HEK293 (cell line): ENCODE measurements around the gene PDSS2.

Source experiments
- CTCF ChIA-PET: fragments of 350-600 bp; formaldehyde crosslinking; extraction: SDS; loops from one replicate; lab custom pipeline; 2021; ENCODE audit warnings: antibody characterized with exemption; lab: Yijun Ruan, JAX
- POLR2A ChIA-PET: fragments of 300-600 bp; formaldehyde crosslinking; extraction: SDS; loops from one replicate; lab custom pipeline; 2020; ENCODE audit warnings: antibody characterized with exemption, inconsistent platforms; lab: Yijun Ruan, JAX
- H3K27ac ChIP-seq: fragments of 200-500 bp; sonication (Bioruptor generic); 2 replicates; pipeline ENCODE4 v1.5.1; 2014; ENCODE audit warnings: low read depth, low read length, control low read depth, inconsistent platforms; ENCODE audit errors: extremely low read depth
- H3K36me3 ChIP-seq, 2 experiments: fragments of 200-500 bp in 1 of 2; sonication (Bioruptor generic) in 1 of 2; 1 replicate in 1 of 2; 2 replicates in 1 of 2; pipeline ENCODE4 v1.5.1; 2014 to 2017; ENCODE audit warnings: inconsistent platforms in 2 of 2, low read length in 2 of 2; ENCODE audit not compliant: control insufficient read depth in 2 of 2, insufficient read depth in 1 of 2
- H3K4me1 ChIP-seq: fragments of 200-500 bp; sonication (Bioruptor generic); 2 replicates; pipeline ENCODE4 v1.5.1; 2014; ENCODE audit warnings: mild to moderate bottlenecking, low read length, inconsistent platforms; ENCODE audit not compliant: control insufficient read depth, insufficient read depth
- H3K4me3 ChIP-seq: 2 replicates; pipeline ENCODE4 v1.5.1; 2011; ENCODE audit warnings: low read depth, mild to moderate bottlenecking, control low read depth, low read length, moderate library complexity
- H3K9me3 ChIP-seq: fragments of 200-500 bp; sonication (Bioruptor generic); 2 replicates; pipeline ENCODE4 v1.5.1; 2014; ENCODE audit warnings: low read depth, low read length, inconsistent platforms; ENCODE audit not compliant: control insufficient read depth, insufficient read depth
- GLIS2 ChIP-seq: fragments of 450-650 bp; formaldehyde crosslinking; IDR thresholded peaks from 2 replicates; pipeline ENCODE4 v1.5.1; 2016; ENCODE audit warnings: missing biosample characterization, missing genetic modification characterization
- KLF10 ChIP-seq: fragments of 450-650 bp; IDR thresholded peaks from 2 replicates; pipeline ENCODE4 v1.5.1; 2018; ENCODE audit warnings: missing biosample characterization, mild to moderate bottlenecking, missing genetic modification characterization
- REPIN1 ChIP-seq: fragments of 450-650 bp; formaldehyde crosslinking; IDR thresholded peaks from 2 replicates; pipeline ENCODE4 v1.5.1; 2017; ENCODE audit warnings: missing biosample characterization, missing genetic modification characterization, low read depth
- SP3 ChIP-seq: fragments of 450-650 bp; formaldehyde crosslinking; IDR thresholded peaks from 2 replicates; pipeline ENCODE4 v1.5.1; 2016; ENCODE audit warnings: missing biosample characterization, missing genetic modification characterization
- TCF7L2 ChIP-seq: IDR thresholded peaks from 2 replicates; pipeline ENCODE4 v1.6.1; 2011; ENCODE audit warnings: low read depth, mild to moderate bottlenecking, inconsistent platforms, low read length, moderate library complexity, borderline replicate concordance
- ZBTB20 ChIP-seq: fragments of 450-650 bp; formaldehyde crosslinking; IDR thresholded peaks from 2 replicates; pipeline ENCODE4 v1.5.1; 2016; ENCODE audit warnings: missing biosample characterization, missing genetic modification characterization
- ZBTB26 ChIP-seq: fragments of 450-650 bp; formaldehyde crosslinking; optimal IDR thresholded peaks from 2 replicates; pipeline ENCODE3; 2016; ENCODE audit warnings: missing biosample characterization, mild to moderate bottlenecking, missing genetic modification characterization
- ZIC2 ChIP-seq: fragments of 450-650 bp; formaldehyde crosslinking; IDR thresholded peaks from 2 replicates; pipeline ENCODE4 v1.5.1; 2016; ENCODE audit warnings: missing biosample characterization, missing genetic modification characterization
- ZNF157 ChIP-seq: fragments of 450-650 bp; formaldehyde crosslinking; IDR thresholded peaks from 2 replicates; pipeline ENCODE4 v1.5.1; 2016; ENCODE audit warnings: missing biosample characterization, missing genetic modification characterization
- ZNF18 ChIP-seq: fragments of 450-650 bp; formaldehyde crosslinking; IDR thresholded peaks from 2 replicates; pipeline ENCODE4 v1.5.1; 2016; ENCODE audit warnings: missing biosample characterization, missing genetic modification characterization
- ZNF239 ChIP-seq: fragments of 450-650 bp; formaldehyde crosslinking; IDR thresholded peaks from 2 replicates; pipeline ENCODE4 v1.5.1; 2016; ENCODE audit warnings: missing biosample characterization, missing genetic modification characterization
- ZNF24 ChIP-seq: fragments of 450-650 bp; formaldehyde crosslinking; IDR thresholded peaks from 2 replicates; pipeline ENCODE4 v1.5.1; 2016; ENCODE audit warnings: missing biosample characterization, missing genetic modification characterization
- ZNF529 ChIP-seq: fragments of 450-650 bp; formaldehyde crosslinking; IDR thresholded peaks from 2 replicates; pipeline ENCODE4 v1.5.1; 2017; ENCODE audit warnings: missing genetic modification characterization, missing biosample characterization; ENCODE audit not compliant: insufficient replicate concordance
- ZNF645 ChIP-seq: fragments of 450-650 bp; formaldehyde crosslinking; IDR thresholded peaks from 2 replicates; pipeline ENCODE4; 2016; ENCODE audit warnings: missing biosample characterization, missing genetic modification characterization
- ZNF707 ChIP-seq: fragments of 450-650 bp; formaldehyde crosslinking; IDR thresholded peaks from 2 replicates; pipeline ENCODE4 v1.5.1; 2016; ENCODE audit warnings: missing biosample characterization, missing genetic modification characterization
- ZNF792 ChIP-seq: fragments of 450-650 bp; formaldehyde crosslinking; IDR thresholded peaks from 2 replicates; pipeline ENCODE4 v1.5.1; 2016; ENCODE audit warnings: missing biosample characterization, missing genetic modification characterization
- ZSCAN23 ChIP-seq: fragments of 450-650 bp; formaldehyde crosslinking; IDR thresholded peaks from 2 replicates; pipeline ENCODE4 v1.5.1; 2016; ENCODE audit warnings: missing biosample characterization, missing genetic modification characterization
- ZXDB ChIP-seq: fragments of 450-650 bp; formaldehyde crosslinking; IDR thresholded peaks from 2 replicates; pipeline ENCODE4 v1.5.1; 2016; ENCODE audit warnings: missing biosample characterization, missing genetic modification characterization
- TF ChIP-seq, protein P1 (sequence below): fragments of 450-650 bp; formaldehyde crosslinking; IDR thresholded peaks from 2 replicates; pipeline ENCODE4 v1.5.1; 2016; ENCODE audit warnings: missing biosample characterization, missing genetic modification characterization, low read depth
- TF ChIP-seq, protein P2 (sequence below): fragments of 450-650 bp; IDR thresholded peaks from 2 replicates; pipeline ENCODE4 v1.5.1; 2018; ENCODE audit warnings: missing biosample characterization, missing genetic modification characterization
- TF ChIP-seq, protein P3 (sequence below): fragments of 450-650 bp; formaldehyde crosslinking; IDR thresholded peaks from 2 replicates; pipeline ENCODE4 v1.5.1; 2016; ENCODE audit warnings: missing biosample characterization, missing genetic modification characterization

Gene PDSS2

GRCh38 chr6:107219851-107220250 is 239.5 kb downstream of the PDSS2 start:
- H3K9me3 ChIP-seq, result no peaks in the 10 kb centered on the region
- H3K27ac ChIP-seq, result no peak overlapping the region
- H3K36me3 ChIP-seq, result no peaks in the 10 kb centered on the region
- TF ChIP-seq ZBTB20, result no peak
- no peak for TF ChIP-seq REPIN1 (tag by site-specific recombination)
- TF ChIP-seq ZNF18 (tag by site-specific recombination), result no peak
- no peak for TF ChIP-seq GLIS2
- TF ChIP-seq SP3 (tag by site-specific recombination), result no peak
- no peak for TF ChIP-seq ZXDB (tag by site-specific recombination)
- TF ChIP-seq ZNF24, result no peak
- TF ChIP-seq, protein P1, sequence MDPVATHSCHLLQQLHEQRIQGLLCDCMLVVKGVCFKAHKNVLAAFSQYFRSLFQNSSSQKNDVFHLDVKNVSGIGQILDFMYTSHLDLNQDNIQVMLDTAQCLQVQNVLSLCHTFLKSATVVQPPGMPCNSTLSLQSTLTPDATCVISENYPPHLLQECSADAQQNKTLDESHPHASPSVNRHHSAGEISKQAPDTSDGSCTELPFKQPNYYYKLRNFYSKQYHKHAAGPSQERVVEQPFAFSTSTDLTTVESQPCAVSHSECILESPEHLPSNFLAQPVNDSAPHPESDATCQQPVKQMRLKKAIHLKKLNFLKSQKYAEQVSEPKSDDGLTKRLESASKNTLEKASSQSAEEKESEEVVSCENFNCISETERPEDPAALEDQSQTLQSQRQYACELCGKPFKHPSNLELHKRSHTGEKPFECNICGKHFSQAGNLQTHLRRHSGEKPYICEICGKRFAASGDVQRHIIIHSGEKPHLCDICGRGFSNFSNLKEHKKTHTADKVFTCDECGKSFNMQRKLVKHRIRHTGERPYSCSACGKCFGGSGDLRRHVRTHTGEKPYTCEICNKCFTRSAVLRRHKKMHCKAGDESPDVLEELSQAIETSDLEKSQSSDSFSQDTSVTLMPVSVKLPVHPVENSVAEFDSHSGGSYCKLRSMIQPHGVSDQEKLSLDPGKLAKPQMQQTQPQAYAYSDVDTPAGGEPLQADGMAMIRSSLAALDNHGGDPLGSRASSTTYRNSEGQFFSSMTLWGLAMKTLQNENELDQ (tag by site-specific recombination), result no peak
- TF ChIP-seq ZNF707 (tag by site-specific recombination), result no peak
- TF ChIP-seq, all 188 proteins: peak for 0
- CTCF ChIA-PET, result interaction anchor here (0.6 kb wide), 1 partner anchor 710 kb away, joined by 3 read pairs; no protein-coding TSS in a partner anchor
- H3K4me3 ChIP-seq, result no peak overlapping the region
- POLR2A ChIA-PET, result no interaction called here
- H3K4me1 ChIP-seq, result peaks cover 11% of the 10 kb centered on the region; the same call in 1 of the 2 replicates

DNA sequence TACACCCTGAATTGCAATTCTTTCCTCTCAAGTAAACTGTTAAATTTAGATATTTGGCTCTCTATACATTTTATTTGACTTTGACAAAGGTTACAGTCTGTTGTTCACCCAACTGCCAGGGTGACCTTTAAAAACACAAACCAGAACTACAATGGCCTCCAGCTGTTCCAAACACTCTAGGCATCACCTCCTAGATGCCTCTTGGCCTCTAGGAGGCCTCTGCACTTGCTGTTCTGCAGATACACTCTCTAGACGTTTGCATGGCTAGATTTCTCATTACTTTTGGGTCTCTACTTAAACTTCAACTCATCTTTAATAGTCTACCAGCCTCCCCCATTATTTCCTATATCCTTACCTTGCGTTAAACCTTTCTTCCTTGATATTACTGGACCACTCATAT is 241.2 kb downstream of the PDSS2 start:
- Histone ChIP-seq H3K36me3 (no peaks in the 10 kb centered on the region), H3K27ac (no peak overlapping the region), H3K9me3 (no peaks in the 10 kb centered on the region), H3K4me1 (peaks cover 11% of the 10 kb centered on the region; the same call in 1 of the 2 replicates), H3K4me3 (no peak overlapping the region)
- ChIA-PET POLR2A (no interaction called here), CTCF (interaction anchor here (0.5 kb wide), 1 partner anchor 92 kb away, joined by 3 read pairs; no protein-coding TSS in a partner anchor)
- TF ChIP-seq ZNF645 (tag by site-specific recombination) (no peak), ZIC2 (tag by site-specific recombination) (0 out of 2 replicates have a peak, but pooled peaks have one; percentile 8), ZNF239 (tag by site-specific recombination) (no peak)

- Histone ChIP-seq H3K9me3 (no peaks in the 10 kb centered on the region), H3K36me3 (no peaks in the 10 kb centered on the region), H3K27ac (no peak overlapping the region), H3K4me1 (peaks cover 11% of the 10 kb centered on the region; the same call in 1 of the 2 replicates), H3K4me3 (no peak overlapping the region)
- CTCF ChIA-PET, result interaction anchor here (0.6 to 0.7 kb wide), 2 partner anchors 24 to 222 kb away, joined by 3 read pairs; no protein-coding TSS in a partner anchor
- POLR2A ChIA-PET, result no interaction called here
- TF ChIP-seq KLF10, result no peak
- TF ChIP-seq ZNF529 (tag by site-specific recombination), result no peak
- TF ChIP-seq, protein P2, sequence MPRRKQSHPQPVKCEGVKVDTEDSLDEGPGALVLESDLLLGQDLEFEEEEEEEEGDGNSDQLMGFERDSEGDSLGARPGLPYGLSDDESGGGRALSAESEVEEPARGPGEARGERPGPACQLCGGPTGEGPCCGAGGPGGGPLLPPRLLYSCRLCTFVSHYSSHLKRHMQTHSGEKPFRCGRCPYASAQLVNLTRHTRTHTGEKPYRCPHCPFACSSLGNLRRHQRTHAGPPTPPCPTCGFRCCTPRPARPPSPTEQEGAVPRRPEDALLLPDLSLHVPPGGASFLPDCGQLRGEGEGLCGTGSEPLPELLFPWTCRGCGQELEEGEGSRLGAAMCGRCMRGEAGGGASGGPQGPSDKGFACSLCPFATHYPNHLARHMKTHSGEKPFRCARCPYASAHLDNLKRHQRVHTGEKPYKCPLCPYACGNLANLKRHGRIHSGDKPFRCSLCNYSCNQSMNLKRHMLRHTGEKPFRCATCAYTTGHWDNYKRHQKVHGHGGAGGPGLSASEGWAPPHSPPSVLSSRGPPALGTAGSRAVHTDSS (tag by site-specific recombination), result no peak
- TF ChIP-seq ZBTB26 (tag by site-specific recombination), result no peak
- no peak for TF ChIP-seq ZNF157 (tag by site-specific recombination)
- TF ChIP-seq, protein P3, sequence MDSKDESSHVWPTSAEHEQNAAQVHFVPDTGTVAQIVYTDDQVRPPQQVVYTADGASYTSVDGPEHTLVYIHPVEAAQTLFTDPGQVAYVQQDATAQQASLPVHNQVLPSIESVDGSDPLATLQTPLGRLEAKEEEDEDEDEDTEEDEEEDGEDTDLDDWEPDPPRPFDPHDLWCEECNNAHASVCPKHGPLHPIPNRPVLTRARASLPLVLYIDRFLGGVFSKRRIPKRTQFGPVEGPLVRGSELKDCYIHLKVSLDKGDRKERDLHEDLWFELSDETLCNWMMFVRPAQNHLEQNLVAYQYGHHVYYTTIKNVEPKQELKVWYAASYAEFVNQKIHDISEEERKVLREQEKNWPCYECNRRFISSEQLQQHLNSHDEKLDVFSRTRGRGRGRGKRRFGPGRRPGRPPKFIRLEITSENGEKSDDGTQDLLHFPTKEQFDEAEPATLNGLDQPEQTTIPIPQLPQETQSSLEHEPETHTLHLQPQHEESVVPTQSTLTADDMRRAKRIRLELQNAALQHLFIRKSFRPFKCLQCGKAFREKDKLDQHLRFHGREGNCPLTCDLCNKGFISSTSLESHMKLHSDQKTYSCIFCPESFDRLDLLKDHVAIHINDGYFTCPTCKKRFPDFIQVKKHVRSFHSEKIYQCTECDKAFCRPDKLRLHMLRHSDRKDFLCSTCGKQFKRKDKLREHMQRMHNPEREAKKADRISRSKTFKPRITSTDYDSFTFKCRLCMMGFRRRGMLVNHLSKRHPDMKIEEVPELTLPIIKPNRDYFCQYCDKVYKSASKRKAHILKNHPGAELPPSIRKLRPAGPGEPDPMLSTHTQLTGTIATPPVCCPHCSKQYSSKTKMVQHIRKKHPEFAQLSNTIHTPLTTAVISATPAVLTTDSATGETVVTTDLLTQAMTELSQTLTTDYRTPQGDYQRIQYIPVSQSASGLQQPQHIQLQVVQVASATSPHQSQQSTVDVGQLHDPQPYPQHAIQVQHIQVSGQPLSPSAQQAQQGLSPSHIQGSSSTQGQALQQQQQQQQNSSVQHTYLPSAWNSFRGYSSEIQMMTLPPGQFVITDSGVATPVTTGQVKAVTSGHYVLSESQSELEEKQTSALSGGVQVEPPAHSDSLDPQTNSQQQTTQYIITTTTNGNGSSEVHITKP, result 0 out of 2 replicates have a peak, but pooled peaks have one; percentile 31
- TF ChIP-seq ZNF792, result no peak
- TF ChIP-seq ZSCAN23 (tag by site-specific recombination), result no peak
- no peak for TF ChIP-seq TCF7L2
Observed at GRCh38 chr6:107217248-107217647, 242.1 kb downstream of the PDSS2 start.
